K562 (cell line): Measurements from ENCODE around the gene CERS3. TPM values are rescaled to one million over a fixed set of nuclear protein-coding genes. Genes with fewer than 3 reads are reported as not detected.

Experiments used
- ATAC-seq: fragments of 200-7000 bp; cut with Tn5 transposase; 3 replicates; pipeline ENCODE4 v1.9.1; 2020; ENCODE audit warnings: moderate library complexity
- BruUV-seq: library from RNA; stranded (reverse); fragments of 400-500 nt; replicated peaks from 2 replicates; lab custom pipeline; 2021; lab: Mats Ljungman, UMichigan
- CTCF ChIA-PET: fragments of 300-600 bp; formaldehyde crosslinking; extraction: SDS; loops from one replicate; lab custom pipeline; 2021; ENCODE audit warnings: low intra/inter-chr PET ratio; lab: Yijun Ruan, JAX
- POLR2A ChIA-PET: fragments of 300-600, 350-650 bp; sonication (Branson Sonifier 250); formaldehyde crosslinking; extraction: SDS; loops from one replicate; lab custom pipeline; 2021; ENCODE audit warnings: antibody characterized with exemption, inconsistent platforms; lab: Yijun Ruan, JAX
- DNase-seq, 4 experiments: peaks; one replicate each; pipeline versions ENCODE4 v3.0.0 to v3.0.0-alpha.2; 2011 to 2018; ENCODE audit warnings: low spot score in 3 of 4, mixed read lengths in 3 of 4; ENCODE audit errors: extremely low read depth in 1 of 4
- FAIRE-seq: peaks from 2 replicates; lab custom pipeline; 2011; peaks lifted over from hg19 to GRCh38; lab: Jason Lieb, UNC
- H2AFZ ChIP-seq: 2 replicates; pipeline ENCODE4 v1.6.0; 2011; ENCODE audit warnings: low read depth, low read length, control low read depth, inconsistent platforms
- H3K27ac ChIP-seq: fragments of 200-600 bp; 3 replicates; pipeline ENCODE4 v1.8.0; 2011; ENCODE audit warnings: low read depth, mild to moderate bottlenecking, control low read depth, inconsistent platforms, low read length, moderate library complexity, mixed read lengths; ENCODE audit errors: extremely low read depth
- H3K27me3 ChIP-seq, 2 experiments: fragments of 300-600 bp in 1 of 2; 2 replicates in 1 of 2; 3 replicates in 1 of 2; pipeline versions ENCODE4 v1.6.0 to v1.8.0; 2011; ENCODE audit warnings: inconsistent platforms in 2 of 2, low read length in 2 of 2, mild to moderate bottlenecking in 1 of 2, mixed read lengths in 1 of 2, moderate library complexity in 1 of 2; ENCODE audit not compliant: control insufficient read depth in 2 of 2, insufficient read depth in 2 of 2
- H3K36me3 ChIP-seq: fragments of 300-600 bp; 3 replicates; pipeline ENCODE4 v1.8.0; 2011; ENCODE audit warnings: mild to moderate bottlenecking, low read length, inconsistent platforms; ENCODE audit not compliant: control insufficient read depth, insufficient read depth
- H3K4me1 ChIP-seq, 2 experiments: fragments of 200-600 bp in 1 of 2; replicated peaks in 1 of 2; 2 replicates in 1 of 2; 3 replicates in 1 of 2; pipeline versions ENCODE4 v1.5.1 to v1.8.0; 2011; ENCODE audit warnings: inconsistent platforms in 2 of 2, low read length in 2 of 2, mild to moderate bottlenecking in 1 of 2, mixed read lengths in 1 of 2, moderate library complexity in 1 of 2; ENCODE audit not compliant: control insufficient read depth in 2 of 2, insufficient read depth in 2 of 2
- H3K4me2 ChIP-seq: 2 replicates; pipeline ENCODE4 v1.6.1; 2011; ENCODE audit warnings: low read length, control low read depth, inconsistent platforms, mixed read lengths; ENCODE audit not compliant: insufficient read depth
- H3K4me3 ChIP-seq: fragments of 200-600 bp; sonication (generic), shearing (Covaris generic); 2 replicates; pipeline ENCODE4 v1.5.1; 2016; ENCODE audit warnings: control low read depth, inconsistent platforms
- H3K79me2 ChIP-seq: fragments of 200-600 bp; 3 replicates; pipeline ENCODE4 v1.8.0; 2011; ENCODE audit warnings: low read length, inconsistent platforms; ENCODE audit not compliant: control insufficient read depth, insufficient read depth
- H3K9ac ChIP-seq, 2 experiments: 2 replicates each; pipeline versions ENCODE4 v1.6.0 to v1.6.1; 2011; ENCODE audit warnings: low read depth in 2 of 2, low read length in 2 of 2, control low read depth in 1 of 2, inconsistent platforms in 1 of 2, mild to moderate bottlenecking in 1 of 2, mixed read lengths in 1 of 2; ENCODE audit not compliant: insufficient read depth in 1 of 2
- H3K9me1 ChIP-seq: one replicate; pipeline ENCODE4 v1.6.0; 2011; ENCODE audit warnings: inconsistent platforms, mild to moderate bottlenecking, low read length, moderate library complexity; ENCODE audit not compliant: control insufficient read depth, insufficient read depth
- H3K9me3 ChIP-seq: replicated peaks from 2 replicates; pipeline ENCODE4 v1.5.1; 2011; ENCODE audit warnings: low read depth, low read length, inconsistent platforms; ENCODE audit not compliant: control insufficient read depth, insufficient read depth
- H4K20me1 ChIP-seq: replicated peaks from 2 replicates; pipeline ENCODE4 v1.6.1; 2011; ENCODE audit warnings: low read length, inconsistent platforms, mixed read lengths; ENCODE audit not compliant: control insufficient read depth, insufficient read depth
- EHMT2 ChIP-seq: fragments of 450-650 bp; IDR thresholded peaks from 2 replicates; pipeline ENCODE4 v1.6.1; 2018; ENCODE audit warnings: antibody characterized with exemption
- GATAD2B ChIP-seq: fragments of 450-650 bp; IDR thresholded peaks from 2 replicates; pipeline ENCODE4 v1.6.1; 2017; ENCODE audit warnings: mild to moderate bottlenecking, borderline replicate concordance
- KDM2B ChIP-seq: fragments of 250-450 bp; sonication (Bioruptor Pico); IDR thresholded peaks from 2 replicates; pipeline ENCODE4 v1.8.0; 2021; ENCODE audit warnings: mild to moderate bottlenecking, moderate library complexity
- MBD2 ChIP-seq: sonication (generic); IDR thresholded peaks from 2 replicates; pipeline ENCODE4 v1.6.1; 2016; ENCODE audit warnings: low read depth, borderline replicate concordance
- MEF2D ChIP-seq: conservative IDR thresholded peaks from 2 replicates; pipeline ENCODE4 v1.6.1; 2016; ENCODE audit warnings: low read depth, missing genetic modification characterization, missing compliant biosample characterization
- NFATC3 ChIP-seq: fragments of 450-650 bp; IDR thresholded peaks from 2 replicates; pipeline ENCODE4 v1.6.1; 2017; ENCODE audit warnings: mild to moderate bottlenecking
- NFIX ChIP-seq: fragments of 250-450 bp; sonication (Bioruptor Pico); IDR thresholded peaks from 2 replicates; pipeline ENCODE4 v1.4.0; 2020; ENCODE audit warnings: low read depth, mild to moderate bottlenecking, moderate library complexity
- RREB1 ChIP-seq: fragments of 250-450 bp; sonication (Bioruptor Pico); IDR thresholded peaks from 2 replicates; pipeline ENCODE4 v1.4.0; 2020
- THRAP3 ChIP-seq: fragments of 450-650 bp; IDR thresholded peaks from 2 replicates; pipeline ENCODE4 v1.6.1; 2016; ENCODE audit warnings: mild to moderate bottlenecking, inconsistent platforms, borderline replicate concordance
- ZNF143 ChIP-seq: sonication (generic); formaldehyde crosslinking; IDR thresholded peaks from 2 replicates; pipeline ENCODE4 v1.9.0; 2022; ENCODE audit warnings: mild to moderate bottlenecking, missing genetic modification reagents
- ZNF184 ChIP-seq: sonication (generic); formaldehyde crosslinking; IDR thresholded peaks from 2 replicates; pipeline ENCODE4 v1.5.0; 2020; ENCODE audit warnings: missing genetic modification reagents
- ZNF589 ChIP-seq: fragments of 200-800 bp; sonication (Bioruptor generic); IDR thresholded peaks from 2 replicates; pipeline ENCODE4 v1.6.1; 2016; ENCODE audit warnings: low read depth, missing genetic modification characterization, missing compliant biosample characterization
- ZNF644 ChIP-seq: fragments of 200-800 bp; sonication (Bioruptor generic); IDR thresholded peaks from 2 replicates; pipeline ENCODE4 v1.6.1; 2016; ENCODE audit warnings: low read depth, missing genetic modification characterization, missing compliant biosample characterization
- WGBS: fragments of 100-300 bp; shearing (Covaris generic); methylation state at CpG from one replicate; pipeline ENCODE4 v1.1.6; 2016; ENCODE audit warnings: low coverage, mixed read lengths; ENCODE audit not compliant: insufficient coverage; ENCODE audit errors: missing lambda C conversion rate; 5-methylcytosine and 5-hydroxymethylcytosine counted together
- in situ Hi-C: fragments of 300-500 bp; cut with MboI; formaldehyde crosslinking; loops from 4 replicates; pipeline ENCODE4 v1.15.0; 2018; ENCODE audit warnings: inconsistent platforms, mixed read lengths
- intact Hi-C: fragments of 100-400 bp; cut with micrococcal nuclease; formaldehyde crosslinking; loops from 2 replicates; pipeline ENCODE4 v1.14.2; 2022
- polyA plus RNA-seq, 8 experiments: library from polyadenylated mRNA; depleted of rRNA in 4 of 8; stranded (reverse) in 5 of 8; unstranded in 3 of 8; fragments of >200 nt; fragmentation: Nextera tagmentation in 2 of 8; fragmentation: Illumina TruSeq in 1 of 8; extraction: Ambion mirVana in 2 of 8; extraction: Trizol in 1 of 8; gene quantifications; 2 replicates each; pipeline versions ENCODE4 v1.2.1 to v1.2.3, GENCODE V29; 2011 to 2014; ENCODE audit warnings: inconsistent platforms in 1 of 8, missing spikeins in 1 of 8
- total RNA-seq, 7 experiments: library from RNA; depleted of rRNA in 6 of 7; stranded (reverse); fragments of >200 nt in 6 of 7; fragmentation: Illumina TruSeq in 2 of 7; extraction: Trizol in 2 of 7; gene quantifications; 2 replicates each; pipeline versions ENCODE4 v1.2.1 to v1.2.3, GENCODE V29; 2011 to 2021; ENCODE audit warnings: low replicate concordance in 1 of 7

The CERS3 gene
- total and polyA plus RNA-seq, 9 of the 15 experiments (the other 6 are each of a cell fraction or from before 2014, with no cell fraction given): not detected

DNA sequence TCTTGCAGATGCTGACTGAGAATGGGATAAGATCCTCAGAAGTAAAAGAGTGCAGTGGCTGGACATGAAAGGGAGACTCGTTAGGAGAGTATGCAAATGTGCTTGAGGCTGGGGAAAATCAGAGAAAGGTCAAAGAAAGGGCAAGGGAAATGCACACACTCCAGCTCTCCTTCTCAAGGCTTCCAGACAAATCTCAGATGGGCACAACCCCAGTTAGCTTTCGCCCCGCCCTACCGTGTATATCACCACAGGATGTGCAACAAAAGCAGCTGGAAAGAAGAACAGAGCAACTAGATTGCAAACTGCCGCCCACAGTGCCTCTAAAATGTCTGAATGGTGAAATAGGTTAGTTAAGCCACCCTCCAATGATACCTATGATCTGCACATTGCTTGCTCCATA lies 63.9 kb downstream of the CERS3 start:
- BruUV-seq: no TSS peak

GRCh38 chr15:100464256-100464655 lies 64.5 kb downstream of the CERS3 start:
- H3K9me1 ChIP-seq: no peaks in the 10 kb centered on the region
- H3K36me3 ChIP-seq: no peaks in the 10 kb centered on the region
- no peaks in the 10 kb centered on the region for H3K27me3 ChIP-seq
- in situ Hi-C loops: no loop called here
- 0% methylated on average over 3 of the region's 3 CpGs for WGBS
- no peak overlapping the region for H3K9ac ChIP-seq
- ChIA-PET POLR2A (no interaction called here), CTCF (no interaction called here)
- no peak overlapping the region for H2AFZ ChIP-seq
- no peaks in the 10 kb centered on the region for H4K20me1 ChIP-seq
- no TSS peak for BruUV-seq
- FAIRE-seq (no peak), ATAC-seq (no peak), DNase-seq (no peak)
- H3K4me2 ChIP-seq: no peak overlapping the region
- no peak overlapping the region for H3K4me3 ChIP-seq
- H3K4me1 ChIP-seq: no peaks in the 10 kb centered on the region
- no peak overlapping the region for H3K27ac ChIP-seq
- no peaks in the 10 kb centered on the region for H3K79me2 ChIP-seq
- H3K9me3 ChIP-seq: no peaks in the 10 kb centered on the region
- intact Hi-C loops: no loop called here
- no peak for TF ChIP-seq KDM2B (CRISPR knock-in tag)
- no peak for TF ChIP-seq MEF2D (tag)
- TF ChIP-seq RREB1 (CRISPR knock-in tag): no peak
- TF ChIP-seq ZNF184: no peak
- no peak for TF ChIP-seq EHMT2
- TF ChIP-seq MBD2: no peak
- TF ChIP-seq ZNF143 (CRISPR knock-in tag): no peak
- no peak for TF ChIP-seq ZNF589
- no peak for TF ChIP-seq ZNF644 (tag)
- no peak for TF ChIP-seq GATAD2B
- TF ChIP-seq NFATC3: no peak

More for the DNA sequence above, 63.9 kb downstream of the CERS3 start:
- WGBS: 0% methylated on average over 5 of the region's 5 CpGs
- in situ Hi-C loops (no loop called here), intact Hi-C loops (no loop called here)
- no peaks in the 10 kb centered on the region for H3K36me3 ChIP-seq
- no peak overlapping the region for H3K4me3 ChIP-seq
- no peaks in the 10 kb centered on the region for H3K9me1 ChIP-seq
- no peaks in the 10 kb centered on the region for H3K79me2 ChIP-seq
- FAIRE-seq (no peak), ATAC-seq (no peak), DNase-seq (no peak)
- ChIA-PET CTCF (no interaction called here), POLR2A (no interaction called here)
- H3K4me1 ChIP-seq: no peaks in the 10 kb centered on the region
- H3K27me3 ChIP-seq: no peaks in the 10 kb centered on the region
- no peak overlapping the region for H2AFZ ChIP-seq
- no peak overlapping the region for H3K9ac ChIP-seq
- TF ChIP-seq THRAP3: no peak
- TF ChIP-seq NFIX (CRISPR knock-in tag): no peak
- no peaks in the 10 kb centered on the region for H4K20me1 ChIP-seq
- H3K4me2 ChIP-seq: no peak overlapping the region
- no peak overlapping the region for H3K27ac ChIP-seq
- H3K9me3 ChIP-seq: no peaks in the 10 kb centered on the region
